ENCODE data around the gene ITIH3. TPM values are rescaled to one million over a fixed set of nuclear protein-coding genes. Genes with fewer than 3 reads are reported as not detected.

ITIH3 gene
- total RNA-seq, 1 experiment from 2014 or later: 0.37 TPM

DNA sequence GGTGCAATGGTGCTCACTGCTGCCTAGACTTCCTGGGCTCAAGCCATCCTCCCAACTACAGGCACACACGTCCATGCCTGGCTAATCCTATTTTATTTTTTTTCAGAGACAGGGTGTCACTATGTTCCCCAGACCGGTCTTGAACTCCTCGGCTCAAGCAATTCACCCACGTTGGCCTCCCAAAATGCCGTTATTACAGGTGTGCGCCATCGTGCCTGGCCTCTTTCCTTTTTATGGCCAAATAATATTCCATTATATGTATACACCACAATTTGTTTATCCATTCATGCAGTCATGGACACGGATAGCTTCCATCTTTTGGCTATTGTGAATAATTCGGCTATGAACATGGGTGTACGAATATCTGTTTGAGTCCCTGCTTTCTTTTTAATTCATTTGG lies 22.9 kb upstream of the ITIH3 start:
- ChIA-PET POLR2A (interaction anchor here (1.0 kb wide), 1 partner anchor 8 kb away, joined by 3 read pairs; no protein-coding TSS in a partner anchor), CTCF (interaction anchor here (0.7 to 3.3 kb wide), 6 partner anchors 21 to 362 kb away, joined by 3 to 46 read pairs (median 16); partner anchors contain the start of gene GLT8D1)
- TF ChIP-seq ELF4 (CRISPR knock-in tag; IDR thresholded peaks at IDR 0.05; ENCODE audit: low read depth): no peak
- 0 out of 2 replicates have a peak, but pooled peaks have one; percentile 3 for TF ChIP-seq HMGXB4 (CRISPR knock-in tag; IDR thresholded peaks at IDR 0.05)
- no peak for ATAC-seq
- peaks cover 6% of the 10 kb centered on the region for H3K4me1 Mint-ChIP-seq
- H3K9me3 Mint-ChIP-seq: no peaks in the 10 kb centered on the region
- H3K27ac Mint-ChIP-seq: no peak overlapping the region
- peaks cover 9% of the 10 kb centered on the region for H3K36me3 Mint-ChIP-seq
- H3K4me3 Mint-ChIP-seq: peak overlapping the region; percentile 90
- DNase-seq (ENCODE audit: low spot score): no peak
- no peaks in the 10 kb centered on the region for H3K27me3 Mint-ChIP-seq (ENCODE audit: low read depth)

- Mint-ChIP-seq H3K9me3 (no peaks in the 10 kb centered on the region), H3K36me3 (no peaks in the 10 kb centered on the region), H3K4me3 (no peak overlapping the region), H3K27ac (no peak overlapping the region), H3K4me1 (peaks cover 6% of the 10 kb centered on the region), H3K27me3 (ENCODE audit: low read depth) (no peaks in the 10 kb centered on the region)
- DNase-seq (ENCODE audit: low spot score) (no peak), ATAC-seq (no peak)
- POLR2A ChIA-PET: no interaction called here
- no peak for TF ChIP-seq CREB1 (CRISPR knock-in tag; IDR thresholded peaks at IDR 0.05)
- TF ChIP-seq, protein P1, sequence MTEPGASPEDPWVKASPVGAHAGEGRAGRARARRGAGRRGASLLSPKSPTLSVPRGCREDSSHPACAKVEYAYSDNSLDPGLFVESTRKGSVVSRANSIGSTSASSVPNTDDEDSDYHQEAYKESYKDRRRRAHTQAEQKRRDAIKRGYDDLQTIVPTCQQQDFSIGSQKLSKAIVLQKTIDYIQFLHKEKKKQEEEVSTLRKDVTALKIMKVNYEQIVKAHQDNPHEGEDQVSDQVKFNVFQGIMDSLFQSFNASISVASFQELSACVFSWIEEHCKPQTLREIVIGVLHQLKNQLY (CRISPR knock-in tag; IDR thresholded peaks at IDR 0.05): no peak
- no peak for TF ChIP-seq RELA (CRISPR knock-in tag; IDR thresholded peaks at IDR 0.05; ENCODE audit: borderline replicate concordance)
- TF ChIP-seq SOX15 (CRISPR knock-in tag; IDR thresholded peaks at IDR 0.05): no peak
- TF ChIP-seq, protein P2, sequence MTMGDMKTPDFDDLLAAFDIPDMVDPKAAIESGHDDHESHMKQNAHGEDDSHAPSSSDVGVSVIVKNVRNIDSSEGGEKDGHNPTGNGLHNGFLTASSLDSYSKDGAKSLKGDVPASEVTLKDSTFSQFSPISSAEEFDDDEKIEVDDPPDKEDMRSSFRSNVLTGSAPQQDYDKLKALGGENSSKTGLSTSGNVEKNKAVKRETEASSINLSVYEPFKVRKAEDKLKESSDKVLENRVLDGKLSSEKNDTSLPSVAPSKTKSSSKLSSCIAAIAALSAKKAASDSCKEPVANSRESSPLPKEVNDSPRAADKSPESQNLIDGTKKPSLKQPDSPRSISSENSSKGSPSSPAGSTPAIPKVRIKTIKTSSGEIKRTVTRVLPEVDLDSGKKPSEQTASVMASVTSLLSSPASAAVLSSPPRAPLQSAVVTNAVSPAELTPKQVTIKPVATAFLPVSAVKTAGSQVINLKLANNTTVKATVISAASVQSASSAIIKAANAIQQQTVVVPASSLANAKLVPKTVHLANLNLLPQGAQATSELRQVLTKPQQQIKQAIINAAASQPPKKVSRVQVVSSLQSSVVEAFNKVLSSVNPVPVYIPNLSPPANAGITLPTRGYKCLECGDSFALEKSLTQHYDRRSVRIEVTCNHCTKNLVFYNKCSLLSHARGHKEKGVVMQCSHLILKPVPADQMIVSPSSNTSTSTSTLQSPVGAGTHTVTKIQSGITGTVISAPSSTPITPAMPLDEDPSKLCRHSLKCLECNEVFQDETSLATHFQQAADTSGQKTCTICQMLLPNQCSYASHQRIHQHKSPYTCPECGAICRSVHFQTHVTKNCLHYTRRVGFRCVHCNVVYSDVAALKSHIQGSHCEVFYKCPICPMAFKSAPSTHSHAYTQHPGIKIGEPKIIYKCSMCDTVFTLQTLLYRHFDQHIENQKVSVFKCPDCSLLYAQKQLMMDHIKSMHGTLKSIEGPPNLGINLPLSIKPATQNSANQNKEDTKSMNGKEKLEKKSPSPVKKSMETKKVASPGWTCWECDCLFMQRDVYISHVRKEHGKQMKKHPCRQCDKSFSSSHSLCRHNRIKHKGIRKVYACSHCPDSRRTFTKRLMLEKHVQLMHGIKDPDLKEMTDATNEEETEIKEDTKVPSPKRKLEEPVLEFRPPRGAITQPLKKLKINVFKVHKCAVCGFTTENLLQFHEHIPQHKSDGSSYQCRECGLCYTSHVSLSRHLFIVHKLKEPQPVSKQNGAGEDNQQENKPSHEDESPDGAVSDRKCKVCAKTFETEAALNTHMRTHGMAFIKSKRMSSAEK (CRISPR knock-in tag; IDR thresholded peaks at IDR 0.05; ENCODE audit: borderline replicate concordance): no peak
- no peak for TF ChIP-seq ZNF671 (CRISPR knock-in tag; IDR thresholded peaks at IDR 0.05)
- TF ChIP-seq TP53 (CRISPR knock-in tag; IDR thresholded peaks at IDR 0.05): no peak
- no peak for TF ChIP-seq ZNF423 (CRISPR knock-in tag; IDR thresholded peaks at IDR 0.05)
- TF ChIP-seq NFYB (CRISPR knock-in tag; conservative IDR thresholded peaks at IDR 0.05; ENCODE audit: low read depth): no peak
- no peak for TF ChIP-seq TEAD4 (CRISPR knock-in tag; IDR thresholded peaks at IDR 0.05)
- no peak for TF ChIP-seq ETV6 (CRISPR knock-in tag; IDR thresholded peaks at IDR 0.05)
- TF ChIP-seq, protein P3, sequence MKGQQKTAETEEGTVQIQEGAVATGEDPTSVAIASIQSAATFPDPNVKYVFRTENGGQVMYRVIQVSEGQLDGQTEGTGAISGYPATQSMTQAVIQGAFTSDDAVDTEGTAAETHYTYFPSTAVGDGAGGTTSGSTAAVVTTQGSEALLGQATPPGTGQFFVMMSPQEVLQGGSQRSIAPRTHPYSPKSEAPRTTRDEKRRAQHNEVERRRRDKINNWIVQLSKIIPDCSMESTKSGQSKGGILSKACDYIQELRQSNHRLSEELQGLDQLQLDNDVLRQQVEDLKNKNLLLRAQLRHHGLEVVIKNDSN (CRISPR knock-in tag; IDR thresholded peaks at IDR 0.05): no peak
- CTCF ChIA-PET: interaction anchor here (2.2 to 3.3 kb wide), 2 partner anchors 25 to 47 kb away, joined by 8 to 31 read pairs; no protein-coding TSS in a partner anchor
These were observed 21.1 kb upstream of the ITIH3 start for GRCh38 chr3:52773361-52774065.

All from WTC11 (cell line).